ENCODE measurements around the gene BCL2L11.

BCL2L11 gene

DNA sequence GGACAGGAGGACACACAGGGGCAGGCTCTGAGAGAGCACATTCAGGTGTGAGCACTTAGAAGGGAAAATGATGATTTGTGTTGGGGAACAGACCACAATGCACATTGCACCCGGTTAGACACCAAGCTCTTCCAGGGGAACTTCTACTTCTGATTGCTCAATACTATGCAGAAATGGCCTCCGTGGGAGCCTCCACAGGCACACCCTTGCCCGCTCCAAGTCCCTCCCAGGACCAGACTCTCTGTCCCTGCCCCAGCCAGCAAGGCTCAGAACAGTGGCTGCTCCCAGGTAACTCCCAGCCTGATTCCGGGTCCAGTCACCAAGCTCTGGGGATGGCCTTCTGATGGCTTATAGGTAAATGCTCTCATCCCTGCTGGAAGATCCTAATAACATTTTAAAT, 56.2 kb downstream of the BCL2L11 start:
- no peaks in the 10 kb centered on the region for H3K9me3 ChIP-seq (ENCODE audit: insufficient read depth, low read length)
- H3K4me1 ChIP-seq (ENCODE audit: low read length) = peaks cover 4% of the 10 kb centered on the region; the same call in 1 of the 2 replicates
- H2AFZ ChIP-seq (ENCODE audit: low read depth, low read length) = no peak overlapping the region
- no peak overlapping the region for H3K4me3 ChIP-seq (ENCODE audit: low read length)
- H3K27me3 ChIP-seq (ENCODE audit: low read depth, low read length) = peaks cover 87% of the 10 kb centered on the region
- H3K36me3 ChIP-seq (replicated peaks; ENCODE audit: low read depth, low read length) = no peaks in the 10 kb centered on the region
- H4K20me1 ChIP-seq (ENCODE audit: insufficient read depth, low read length) = peaks cover 5% of the 10 kb centered on the region; the same call in 1 of the 2 replicates
- H3K4me2 ChIP-seq (ENCODE audit: low read length) = no peak overlapping the region
- no peak overlapping the region for H3K9ac ChIP-seq (ENCODE audit: low read length)
- no peak overlapping the region for H3K27ac ChIP-seq (ENCODE audit: low read length)
- no peaks in the 10 kb centered on the region for H3K79me2 ChIP-seq (ENCODE audit: low read length)
- TF ChIP-seq, protein P1, sequence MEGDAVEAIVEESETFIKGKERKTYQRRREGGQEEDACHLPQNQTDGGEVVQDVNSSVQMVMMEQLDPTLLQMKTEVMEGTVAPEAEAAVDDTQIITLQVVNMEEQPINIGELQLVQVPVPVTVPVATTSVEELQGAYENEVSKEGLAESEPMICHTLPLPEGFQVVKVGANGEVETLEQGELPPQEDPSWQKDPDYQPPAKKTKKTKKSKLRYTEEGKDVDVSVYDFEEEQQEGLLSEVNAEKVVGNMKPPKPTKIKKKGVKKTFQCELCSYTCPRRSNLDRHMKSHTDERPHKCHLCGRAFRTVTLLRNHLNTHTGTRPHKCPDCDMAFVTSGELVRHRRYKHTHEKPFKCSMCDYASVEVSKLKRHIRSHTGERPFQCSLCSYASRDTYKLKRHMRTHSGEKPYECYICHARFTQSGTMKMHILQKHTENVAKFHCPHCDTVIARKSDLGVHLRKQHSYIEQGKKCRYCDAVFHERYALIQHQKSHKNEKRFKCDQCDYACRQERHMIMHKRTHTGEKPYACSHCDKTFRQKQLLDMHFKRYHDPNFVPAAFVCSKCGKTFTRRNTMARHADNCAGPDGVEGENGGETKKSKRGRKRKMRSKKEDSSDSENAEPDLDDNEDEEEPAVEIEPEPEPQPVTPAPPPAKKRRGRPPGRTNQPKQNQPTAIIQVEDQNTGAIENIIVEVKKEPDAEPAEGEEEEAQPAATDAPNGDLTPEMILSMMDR (IDR thresholded peaks at IDR 0.05; ENCODE audit: low read depth, low read length) = no peak
- TF ChIP-seq EZH2phosphoT487 (IDR thresholded peaks at IDR 0.05; ENCODE audit: low read depth) = no peak

DNA sequence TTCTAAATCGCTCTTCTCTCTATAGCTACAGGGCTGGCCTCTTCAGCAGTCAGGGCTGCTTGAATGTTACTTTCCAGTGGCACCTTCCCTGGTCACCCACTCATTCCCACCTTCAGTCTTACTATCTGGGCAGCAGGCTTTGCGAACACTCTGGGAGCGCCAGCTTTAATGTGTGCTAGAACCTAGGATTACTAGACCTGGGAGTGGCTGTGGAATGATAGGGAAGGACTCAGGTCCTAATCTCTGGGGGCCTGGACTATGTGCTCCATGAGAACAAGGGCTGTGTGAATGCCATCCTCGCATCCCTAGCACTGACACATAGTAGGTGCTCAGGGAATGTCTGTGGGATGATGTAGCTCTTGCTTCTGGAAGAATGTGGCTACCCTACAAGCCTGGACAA, 57.6 kb downstream of the BCL2L11 start:
- Histone ChIP-seq H3K27ac (ENCODE audit: low read length) (no peak overlapping the region), H3K9ac (ENCODE audit: low read length) (no peak overlapping the region), H2AFZ (ENCODE audit: low read depth, low read length) (no peak overlapping the region), H3K36me3 (replicated peaks; ENCODE audit: low read depth, low read length) (no peaks in the 10 kb centered on the region), H3K4me2 (ENCODE audit: low read length) (no peak overlapping the region), H3K4me3 (ENCODE audit: low read length) (no peak overlapping the region), H3K4me1 (ENCODE audit: low read length) (peaks cover 4% of the 10 kb centered on the region; the same call in 1 of the 2 replicates), H4K20me1 (ENCODE audit: insufficient read depth, low read length) (peaks cover 5% of the 10 kb centered on the region; the same call in 1 of the 2 replicates), H3K27me3 (ENCODE audit: low read depth, low read length) (peaks cover 88% of the 10 kb centered on the region), H3K79me2 (ENCODE audit: low read length) (no peaks in the 10 kb centered on the region), H3K9me3 (ENCODE audit: insufficient read depth, low read length) (no peaks in the 10 kb centered on the region)
- TF ChIP-seq, protein P1 (IDR thresholded peaks at IDR 0.05; ENCODE audit: low read depth, low read length) = no peak
- TF ChIP-seq EZH2phosphoT487 (IDR thresholded peaks at IDR 0.05; ENCODE audit: low read depth) = no peak

DNA sequence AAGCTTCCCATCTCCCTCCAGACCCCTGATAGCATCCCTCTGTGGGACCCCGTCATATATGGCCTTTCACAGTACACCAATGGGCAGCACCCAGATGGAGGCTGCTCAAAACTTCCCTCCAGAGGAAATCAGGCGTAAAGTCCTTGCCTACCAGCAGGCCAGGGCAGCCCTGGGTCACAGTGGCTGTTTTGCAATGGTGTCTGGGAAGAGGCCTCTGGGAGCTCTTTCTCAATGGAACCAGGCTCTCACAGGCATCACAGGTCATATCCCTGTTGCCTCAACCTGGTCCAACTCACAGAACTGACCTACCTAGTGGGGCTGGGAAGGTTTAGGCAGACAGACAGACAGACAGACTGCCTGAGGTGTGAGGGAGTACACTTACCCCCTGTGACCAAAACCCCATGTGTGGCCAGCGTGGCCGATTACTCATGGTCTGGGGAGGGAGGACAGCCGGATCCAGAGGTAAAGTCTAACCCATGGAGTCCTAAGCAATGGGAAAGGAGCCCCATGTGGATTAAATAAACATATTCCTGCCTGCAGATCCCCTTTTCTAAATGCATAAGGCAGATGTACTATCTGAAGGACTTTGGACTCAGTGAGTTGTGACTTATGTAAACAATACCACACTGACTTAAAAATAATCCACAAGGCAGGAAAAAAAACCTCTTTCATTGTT, 58.2 kb downstream of the BCL2L11 start:
- no peak for TF ChIP-seq EZH2phosphoT487 (IDR thresholded peaks at IDR 0.05; ENCODE audit: low read depth)
- TF ChIP-seq, protein P1 (IDR thresholded peaks at IDR 0.05; ENCODE audit: low read depth, low read length) = no peak
- Histone ChIP-seq H4K20me1 (ENCODE audit: insufficient read depth, low read length) (peaks cover 5% of the 10 kb centered on the region; the same call in 1 of the 2 replicates), H3K4me2 (ENCODE audit: low read length) (no peak overlapping the region), H3K27ac (ENCODE audit: low read length) (no peak overlapping the region), H3K9ac (ENCODE audit: low read length) (no peak overlapping the region), H3K36me3 (replicated peaks; ENCODE audit: low read depth, low read length) (no peaks in the 10 kb centered on the region), H3K4me3 (ENCODE audit: low read length) (no peak overlapping the region), H3K27me3 (ENCODE audit: low read depth, low read length) (peaks cover 88% of the 10 kb centered on the region), H3K9me3 (ENCODE audit: insufficient read depth, low read length) (no peaks in the 10 kb centered on the region), H2AFZ (ENCODE audit: low read depth, low read length) (no peak overlapping the region), H3K4me1 (ENCODE audit: low read length) (peaks cover 4% of the 10 kb centered on the region; the same call in 1 of the 2 replicates), H3K79me2 (ENCODE audit: low read length) (no peaks in the 10 kb centered on the region)

DNA sequence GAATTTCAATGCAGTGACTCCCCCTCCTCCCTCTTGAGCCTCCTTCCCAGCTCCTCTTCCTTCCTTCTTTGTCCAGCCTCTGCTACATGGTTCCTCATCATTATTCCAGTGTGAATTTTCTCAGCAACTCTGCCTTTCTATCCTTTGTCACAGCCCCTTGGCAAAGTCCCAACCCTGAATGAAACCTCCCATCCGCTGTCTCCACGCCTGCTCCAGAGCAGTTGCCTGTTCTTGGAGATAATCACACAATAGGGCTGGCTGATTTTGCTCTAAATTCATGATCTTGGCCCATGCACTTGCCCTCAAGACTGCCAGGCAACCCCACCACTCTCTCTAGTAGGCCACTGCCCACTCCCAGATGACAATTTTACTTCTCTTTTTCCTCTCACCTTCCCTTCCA, 61.4 kb downstream of the BCL2L11 start:
- H2AFZ ChIP-seq (ENCODE audit: low read depth, low read length) = no peak overlapping the region
- no peaks in the 10 kb centered on the region for H3K79me2 ChIP-seq (ENCODE audit: low read length)
- H3K9ac ChIP-seq (ENCODE audit: low read length) = no peak overlapping the region
- TF ChIP-seq EZH2phosphoT487 (IDR thresholded peaks at IDR 0.05; ENCODE audit: low read depth) = no peak
- TF ChIP-seq, protein P1 (IDR thresholded peaks at IDR 0.05; ENCODE audit: low read depth, low read length) = no peak
- H4K20me1 ChIP-seq (ENCODE audit: insufficient read depth, low read length) = no peaks in the 10 kb centered on the region; the same call in 1 of the 2 replicates
- no peak overlapping the region for H3K4me2 ChIP-seq (ENCODE audit: low read length)
- no peak overlapping the region for H3K4me3 ChIP-seq (ENCODE audit: low read length)
- H3K4me1 ChIP-seq (ENCODE audit: low read length) = no peaks in the 10 kb centered on the region
- no peaks in the 10 kb centered on the region for H3K36me3 ChIP-seq (replicated peaks; ENCODE audit: low read depth, low read length)
- H3K27ac ChIP-seq (ENCODE audit: low read length) = no peak overlapping the region
- peaks cover 80% of the 10 kb centered on the region for H3K27me3 ChIP-seq (ENCODE audit: low read depth, low read length)
- no peaks in the 10 kb centered on the region for H3K9me3 ChIP-seq (ENCODE audit: insufficient read depth, low read length)
